ENCODE results near the gene GOLGA6L9.
"Not testable (repeated sequence)": the region's sequence is repeated elsewhere in the genome, so short reads cannot be mapped to it uniquely, and the experiment has no call there.

- TF ChIP-seq ARNTL (CRISPR knock-in tag; IDR thresholded peaks at IDR 0.05; ENCODE audit: borderline replicate concordance, low read depth); ZFP3 (CRISPR knock-in tag; IDR thresholded peaks at IDR 0.05); SNAI2 (CRISPR knock-in tag; IDR thresholded peaks at IDR 0.05); ESRRG (CRISPR knock-in tag; IDR thresholded peaks at IDR 0.05); ISL1 (CRISPR knock-in tag; IDR thresholded peaks at IDR 0.05); ZNF565 (CRISPR knock-in tag; conservative IDR thresholded peaks at IDR 0.05; ENCODE audit: low read depth); ZFP30 (CRISPR knock-in tag; IDR thresholded peaks at IDR 0.05); CSRNP3 (CRISPR knock-in tag; IDR thresholded peaks at IDR 0.05); CREB5 (CRISPR knock-in tag; IDR thresholded peaks at IDR 0.05; ENCODE audit: low read depth); ZNF8 (CRISPR knock-in tag; IDR thresholded peaks at IDR 0.05); ZC3H10 (CRISPR knock-in tag; IDR thresholded peaks at IDR 0.05): not testable (repeated sequence)
Measured at GRCh38 chr15:82420516-82420915, 9.1 kb upstream of the GOLGA6L9 start.

Data from SK-N-SH treated with all-trans-retinoic acid at 6 μM for 48 hours (cell line).